HCT116 (cell line): ENCODE data around the gene ASB1. TPM values are rescaled to one million over a fixed set of nuclear protein-coding genes. Genes with fewer than 3 reads are reported as not detected.

Experiments used
- ATAC-seq: fragments of 200-7000 bp; cut with Tn5 transposase; 2 replicates; pipeline ENCODE4 v1.9.1; 2020; ENCODE audit warnings: mild to moderate bottlenecking, moderate library complexity
- BruUV-seq: library from RNA; stranded (reverse); fragments of 400-500 nt; replicated peaks from 2 replicates; lab custom pipeline; 2021; lab: Mats Ljungman, UMichigan
- CTCF ChIA-PET: fragments of 300-600 bp; sonication (Branson Sonifier 250); formaldehyde crosslinking; loops from one replicate; lab custom pipeline; 2021; ENCODE audit warnings: antibody characterized with exemption; lab: Charles Lee
- POLR2A ChIA-PET: fragments of 300-600, 350-600 bp; sonication (Branson Sonifier 250); formaldehyde crosslinking; loops from one replicate; lab custom pipeline; 2021; ENCODE audit warnings: antibody characterized with exemption; lab: Charles Lee
- RAD21 ChIA-PET, 2 experiments: fragments of 300-600 bp; sonication (Branson Sonifier 250); formaldehyde crosslinking; loops; one replicate each; lab custom pipeline; 2023; ENCODE audit warnings: low total read pairs in 2 of 2; ENCODE audit not compliant: uncharacterized antibody in 2 of 2, unreplicated experiment in 2 of 2, low non-redundant PET in 1 of 2; lab: Charles Lee
- DNase-seq: peaks from one replicate; pipeline ENCODE4 v3.0.0-alpha.2; 2010; ENCODE audit warnings: low read depth, low spot score
- H2AFZ ChIP-seq: fragments of 200-600 bp; shearing (Covaris generic), sonication (generic); 2 replicates; pipeline ENCODE4 v1.6.1; 2017; ENCODE audit warnings: low read depth, mixed run types, mixed read lengths, antibody characterized with exemption, low read length; ENCODE audit not compliant: poor library complexity, severe bottlenecking
- H3K27ac ChIP-seq: 2 replicates; pipeline ENCODE4 v1.5.1; 2012; ENCODE audit warnings: low read depth, low read length
- H3K27me3 ChIP-seq: fragments of 200-600 bp; sonication (generic); 2 replicates; pipeline ENCODE4 v1.6.1; 2016; ENCODE audit warnings: mixed run types, low read length, mixed read lengths; ENCODE audit not compliant: insufficient read depth
- H3K36me3 ChIP-seq, 2 experiments: fragments of 200-500 bp in 1 of 2; fragments of 200-600 bp in 1 of 2; sonication (Bioruptor generic) in 1 of 2; sonication (generic) in 1 of 2; 2 replicates each; pipeline versions ENCODE4 v1.5.1 to v1.6.1; 2014 to 2016; ENCODE audit warnings: low read length in 2 of 2, inconsistent platforms in 1 of 2, mixed read lengths in 1 of 2, mixed run types in 1 of 2; ENCODE audit not compliant: insufficient read depth in 2 of 2, control insufficient read depth in 1 of 2
- H3K4me1 ChIP-seq, 2 experiments: fragments of 200-600 bp in 1 of 2; sonication (generic) in 1 of 2; 2 replicates each; pipeline versions ENCODE4 v1.5.1 to v1.6.1; 2012 to 2017; ENCODE audit warnings: low read length in 2 of 2, inconsistent platforms in 1 of 2, mild to moderate bottlenecking in 1 of 2, mixed read lengths in 1 of 2, mixed run types in 1 of 2, moderate library complexity in 1 of 2; ENCODE audit not compliant: insufficient read depth in 2 of 2, control insufficient read depth in 1 of 2
- H3K4me2 ChIP-seq: fragments of 200-600 bp; sonication (generic); 2 replicates; pipeline ENCODE4 v1.6.1; 2017; ENCODE audit warnings: mixed run types, low read length, mixed read lengths
- H3K4me3 ChIP-seq, 2 experiments: fragments of 200-600 bp in 1 of 2; sonication (generic) in 1 of 2; replicated peaks in 1 of 2; 2 replicates each; pipeline ENCODE4 v1.5.1; 2011 to 2016; ENCODE audit warnings: low read length in 2 of 2, control low read depth in 1 of 2, low read depth in 1 of 2, mild to moderate bottlenecking in 1 of 2, mixed read lengths in 1 of 2, mixed run types in 1 of 2
- H3K79me2 ChIP-seq: fragments of 200-600 bp; sonication (generic); 2 replicates; pipeline ENCODE4 v1.6.1; 2017; ENCODE audit warnings: mild to moderate bottlenecking, mixed run types, low read length, moderate library complexity, mixed read lengths; ENCODE audit not compliant: insufficient read depth
- H3K9ac ChIP-seq: fragments of 200-600 bp; sonication (generic); 2 replicates; pipeline ENCODE4 v1.6.1; 2016; ENCODE audit warnings: low read length, mixed read lengths
- H3K9me2 ChIP-seq: fragments of 200-600 bp; sonication (generic), shearing (Covaris generic); 2 replicates; pipeline ENCODE4 v1.6.1; 2017; ENCODE audit warnings: mixed run types, mild to moderate bottlenecking, moderate library complexity; ENCODE audit not compliant: insufficient read depth
- H3K9me3 ChIP-seq, 2 experiments: fragments of 200-500 bp in 1 of 2; fragments of 200-600 bp in 1 of 2; sonication (Bioruptor generic) in 1 of 2; sonication (generic) in 1 of 2; 2 replicates each; pipeline ENCODE4 v1.6.1; 2014 to 2017; ENCODE audit warnings: low read length in 2 of 2, mixed read lengths in 2 of 2, inconsistent platforms in 1 of 2, low read depth in 1 of 2, mild to moderate bottlenecking in 1 of 2, mixed run types in 1 of 2, moderate library complexity in 1 of 2; ENCODE audit not compliant: control insufficient read depth in 1 of 2, insufficient read depth in 1 of 2
- H4K20me1 ChIP-seq: fragments of 200-600 bp; sonication (generic), shearing (Covaris generic); 2 replicates; pipeline ENCODE4 v1.6.1; 2017; ENCODE audit warnings: mixed run types, mild to moderate bottlenecking, moderate library complexity; ENCODE audit not compliant: insufficient read depth
- POLR2AphosphoS5 ChIP-seq: IDR thresholded peaks from 2 replicates; pipeline ENCODE4 v1.6.1; 2011; ENCODE audit warnings: mild to moderate bottlenecking, low read depth, low read length, moderate library complexity
- SIN3A ChIP-seq: IDR thresholded peaks from 2 replicates; pipeline ENCODE4 v1.6.1; 2012; ENCODE audit warnings: low read depth
- SP1 ChIP-seq: IDR thresholded peaks from 2 replicates; pipeline ENCODE4 v1.6.1; 2012; ENCODE audit warnings: low read depth
- TCF7L2 ChIP-seq: IDR thresholded peaks from 2 replicates; pipeline ENCODE4 v1.7.0; 2011; ENCODE audit warnings: borderline replicate concordance, inconsistent platforms; ENCODE audit not compliant: insufficient read depth, insufficient read length; ENCODE audit errors: extremely low read depth
- YY1 ChIP-seq: IDR thresholded peaks from 2 replicates; pipeline ENCODE4 v1.6.1; 2011; ENCODE audit warnings: low read length, low read depth, moderate library complexity, mild to moderate bottlenecking; ENCODE audit not compliant: insufficient replicate concordance; ENCODE audit errors: extremely low read depth
- ZFX ChIP-seq: fragments of 450-650 bp; IDR thresholded peaks from 2 replicates; pipeline ENCODE4 v1.6.1; 2017
- ZNF274 ChIP-seq: fragments of 200-500 bp; sonication (Bioruptor generic); IDR thresholded peaks from 2 replicates; pipeline ENCODE4 v1.6.1; 2014; ENCODE audit warnings: mild to moderate bottlenecking, low read depth, low read length, inconsistent platforms
- intact Hi-C: fragments of 100-400 bp; cut with micrococcal nuclease; formaldehyde crosslinking; loops from 2 replicates; pipeline ENCODE4 v1.10.0; 2022
- total RNA-seq: library from RNA; stranded (reverse); gene quantifications from one replicate; pipeline ENCODE4 v1.2.1, GENCODE V29; 2021; ENCODE audit not compliant: unreplicated experiment
- TF ChIP-seq, protein P1 (sequence below): IDR thresholded peaks from 2 replicates; pipeline ENCODE4 v1.6.1; 2012
- TF ChIP-seq, protein P2 (sequence below): IDR thresholded peaks from 2 replicates; pipeline ENCODE4 v1.6.1; 2012
- TF ChIP-seq, protein P3 (sequence below): IDR thresholded peaks from 2 replicates; pipeline ENCODE4 v1.6.1; 2011; ENCODE audit warnings: mild to moderate bottlenecking, low read length, moderate library complexity; ENCODE audit not compliant: insufficient replicate concordance; ENCODE audit errors: extremely low read depth

Gene ASB1
- total RNA-seq, 1 experiment from 2014 or later, result 43.1 TPM

DNA sequence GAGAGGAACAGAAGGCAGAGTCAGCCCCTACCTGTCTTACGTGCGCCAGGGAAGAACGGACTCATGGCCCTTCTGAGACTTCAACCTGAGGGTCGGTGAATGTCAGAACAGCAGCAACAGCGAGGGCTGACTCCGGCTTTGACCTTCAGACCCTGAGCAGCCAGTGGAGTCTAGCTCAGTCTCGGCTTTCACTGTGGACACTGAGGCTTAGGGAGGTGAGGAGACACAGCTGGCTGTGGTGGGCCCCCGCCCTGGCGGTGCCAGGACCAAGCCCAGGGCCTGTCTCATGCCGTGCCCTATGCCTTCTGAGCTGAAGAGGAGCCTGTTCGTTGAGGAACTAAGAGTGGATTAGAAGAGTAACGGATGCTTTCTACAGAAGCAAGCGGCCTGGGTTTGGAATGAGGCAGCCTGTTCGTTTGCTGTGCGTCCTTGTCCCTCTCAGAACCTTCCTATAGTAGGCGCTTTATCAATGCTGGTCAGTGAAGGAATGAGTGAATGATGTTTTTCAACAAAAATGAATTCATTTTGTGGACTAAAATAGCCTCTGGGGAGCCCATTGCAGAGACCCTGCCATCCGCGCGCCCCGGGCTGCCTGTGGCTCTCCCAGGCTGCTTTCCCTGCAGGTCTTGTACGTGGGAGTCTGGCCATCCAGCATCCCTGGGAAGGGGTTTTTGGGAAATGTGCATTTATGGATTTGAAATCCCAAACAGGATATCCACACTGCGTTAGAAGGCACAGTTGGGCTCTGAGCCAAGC is 38.9 kb downstream of the ASB1 start:
- intact Hi-C loops, result no loop called here
- no peaks in the 10 kb centered on the region for H3K9me3 ChIP-seq
- ChIA-PET RAD21 (no interaction called here), POLR2A (no interaction called here), CTCF (interaction anchor here (1.1 kb wide), 1 partner anchor 95 kb away, joined by 5 read pairs; no protein-coding TSS in a partner anchor)
- TF ChIP-seq, protein P1, sequence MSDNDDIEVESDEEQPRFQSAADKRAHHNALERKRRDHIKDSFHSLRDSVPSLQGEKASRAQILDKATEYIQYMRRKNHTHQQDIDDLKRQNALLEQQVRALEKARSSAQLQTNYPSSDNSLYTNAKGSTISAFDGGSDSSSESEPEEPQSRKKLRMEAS, result no peak
- TF ChIP-seq ZFX (no peak), TCF7L2 (no peak), SP1 (no peak), ZNF274 (no peak), POLR2AphosphoS5 (no peak)
- TF ChIP-seq, protein P2, sequence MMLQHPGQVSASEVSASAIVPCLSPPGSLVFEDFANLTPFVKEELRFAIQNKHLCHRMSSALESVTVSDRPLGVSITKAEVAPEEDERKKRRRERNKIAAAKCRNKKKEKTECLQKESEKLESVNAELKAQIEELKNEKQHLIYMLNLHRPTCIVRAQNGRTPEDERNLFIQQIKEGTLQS, result no peak
- H3K9me2 ChIP-seq, result no peaks in the 10 kb centered on the region
- no peak overlapping the region for H3K9ac ChIP-seq
- no peak overlapping the region for H3K4me3 ChIP-seq
- no peaks in the 10 kb centered on the region for H3K27me3 ChIP-seq
- no peaks in the 10 kb centered on the region for H3K4me1 ChIP-seq
- ATAC-seq, result no peak
- no peak for DNase-seq
- no peak overlapping the region for H2AFZ ChIP-seq
- H3K79me2 ChIP-seq, result no peaks in the 10 kb centered on the region
- H3K36me3 ChIP-seq, result no peaks in the 10 kb centered on the region
- no peak overlapping the region for H3K27ac ChIP-seq
- no peaks in the 10 kb centered on the region for H4K20me1 ChIP-seq
- H3K4me2 ChIP-seq, result no peak overlapping the region
- BruUV-seq, result no TSS peak

DNA sequence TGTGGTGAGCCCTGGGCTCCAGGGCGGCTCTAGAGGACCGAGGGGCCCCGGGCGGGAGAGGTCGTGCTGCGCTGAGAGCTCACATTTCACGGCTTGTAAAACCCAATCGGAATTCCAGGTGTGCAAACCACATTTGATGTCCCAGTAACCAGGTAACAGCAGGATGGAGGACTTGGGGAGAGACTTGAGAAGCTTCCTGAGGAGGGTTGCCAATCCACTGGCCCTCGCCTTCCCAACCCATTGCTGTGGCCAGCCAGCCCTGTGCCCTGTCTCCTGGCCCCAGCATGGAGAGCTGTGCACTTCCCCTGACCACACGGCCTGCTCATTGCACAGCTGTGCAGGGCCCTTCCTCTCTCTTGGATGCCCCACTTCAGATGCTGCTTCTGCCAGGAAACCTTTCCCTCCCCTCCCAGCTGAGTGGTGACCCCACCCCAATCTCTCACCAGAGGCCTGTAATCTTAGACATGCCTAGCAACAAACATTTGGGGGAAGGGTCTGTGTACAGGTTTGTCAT is 39.6 kb downstream of the ASB1 start:
- Histone ChIP-seq H3K9me3 (no peaks in the 10 kb centered on the region), H2AFZ (no peak overlapping the region), H3K4me3 (no peak overlapping the region), H3K79me2 (no peaks in the 10 kb centered on the region), H3K4me1 (no peaks in the 10 kb centered on the region), H4K20me1 (no peaks in the 10 kb centered on the region), H3K36me3 (no peaks in the 10 kb centered on the region), H3K27me3 (no peaks in the 10 kb centered on the region), H3K9me2 (no peaks in the 10 kb centered on the region), H3K9ac (no peak overlapping the region), H3K4me2 (no peak overlapping the region), H3K27ac (no peak overlapping the region)
- no peak for DNase-seq
- intact Hi-C loops, result no loop called here
- CTCF ChIA-PET, result no interaction called here
- no peak for TF ChIP-seq SIN3A
- no peak for TF ChIP-seq YY1
- TF ChIP-seq, protein P3, sequence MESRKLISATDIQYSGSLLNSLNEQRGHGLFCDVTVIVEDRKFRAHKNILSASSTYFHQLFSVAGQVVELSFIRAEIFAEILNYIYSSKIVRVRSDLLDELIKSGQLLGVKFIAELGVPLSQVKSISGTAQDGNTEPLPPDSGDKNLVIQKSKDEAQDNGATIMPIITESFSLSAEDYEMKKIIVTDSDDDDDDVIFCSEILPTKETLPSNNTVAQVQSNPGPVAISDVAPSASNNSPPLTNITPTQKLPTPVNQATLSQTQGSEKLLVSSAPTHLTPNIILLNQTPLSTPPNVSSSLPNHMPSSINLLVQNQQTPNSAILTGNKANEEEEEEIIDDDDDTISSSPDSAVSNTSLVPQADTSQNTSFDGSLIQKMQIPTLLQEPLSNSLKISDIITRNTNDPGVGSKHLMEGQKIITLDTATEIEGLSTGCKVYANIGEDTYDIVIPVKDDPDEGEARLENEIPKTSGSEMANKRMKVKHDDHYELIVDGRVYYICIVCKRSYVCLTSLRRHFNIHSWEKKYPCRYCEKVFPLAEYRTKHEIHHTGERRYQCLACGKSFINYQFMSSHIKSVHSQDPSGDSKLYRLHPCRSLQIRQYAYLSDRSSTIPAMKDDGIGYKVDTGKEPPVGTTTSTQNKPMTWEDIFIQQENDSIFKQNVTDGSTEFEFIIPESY, result no peak
- RAD21 ChIA-PET, result no interaction called here
- BruUV-seq, result no TSS peak
- ATAC-seq, result no peak
- POLR2A ChIA-PET, result no interaction called here
